ENCODE data around the gene ZFYVE28.

DNA sequence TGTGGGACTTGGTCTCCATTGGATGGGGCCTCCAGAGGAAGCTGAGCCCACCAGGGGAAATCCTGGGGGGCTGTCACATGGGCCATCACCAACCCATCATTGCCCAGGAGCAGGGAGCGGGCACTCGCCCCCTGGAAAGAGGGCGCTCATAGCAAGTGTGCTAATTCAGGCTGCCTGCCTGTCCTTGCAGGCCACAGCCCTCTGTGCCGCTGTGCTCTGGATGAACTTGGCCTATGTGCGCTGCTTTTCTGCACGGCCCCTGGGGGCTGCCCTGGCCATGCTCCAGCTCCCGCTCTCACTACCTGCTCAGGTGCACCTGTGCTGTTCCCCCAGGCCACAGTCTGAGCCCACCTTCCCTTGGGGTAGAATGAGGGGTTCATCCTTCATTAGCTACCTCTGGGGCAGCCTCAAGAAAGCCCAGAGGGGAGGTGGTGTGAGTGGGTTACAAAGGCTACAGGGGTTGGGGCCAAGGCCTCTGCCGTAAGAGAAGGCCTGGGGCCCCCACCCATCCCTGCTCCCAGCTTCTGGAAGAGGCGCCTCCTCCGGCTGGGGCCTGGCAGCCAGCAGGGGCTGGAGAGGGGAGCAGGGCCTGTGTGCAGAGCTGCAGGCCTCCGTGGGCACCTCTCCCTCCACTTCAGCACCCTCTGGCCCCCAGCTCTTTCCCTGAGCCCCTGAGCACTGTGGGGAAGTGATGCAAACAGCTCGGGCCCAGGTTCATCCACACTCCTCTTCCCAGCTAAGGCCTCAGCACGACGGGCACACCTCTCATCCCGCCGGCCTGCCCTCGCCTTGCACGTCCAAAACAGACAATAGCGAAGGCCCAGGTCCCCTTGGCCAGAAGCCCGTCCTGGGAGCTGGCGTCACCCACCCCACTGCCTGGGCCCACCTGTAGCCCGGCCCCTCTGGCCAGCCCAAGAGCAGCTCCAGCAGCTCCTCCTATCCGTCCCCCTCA, 9.2 kb upstream of the ZFYVE28 start:
- TF ChIP-seq, protein P1, sequence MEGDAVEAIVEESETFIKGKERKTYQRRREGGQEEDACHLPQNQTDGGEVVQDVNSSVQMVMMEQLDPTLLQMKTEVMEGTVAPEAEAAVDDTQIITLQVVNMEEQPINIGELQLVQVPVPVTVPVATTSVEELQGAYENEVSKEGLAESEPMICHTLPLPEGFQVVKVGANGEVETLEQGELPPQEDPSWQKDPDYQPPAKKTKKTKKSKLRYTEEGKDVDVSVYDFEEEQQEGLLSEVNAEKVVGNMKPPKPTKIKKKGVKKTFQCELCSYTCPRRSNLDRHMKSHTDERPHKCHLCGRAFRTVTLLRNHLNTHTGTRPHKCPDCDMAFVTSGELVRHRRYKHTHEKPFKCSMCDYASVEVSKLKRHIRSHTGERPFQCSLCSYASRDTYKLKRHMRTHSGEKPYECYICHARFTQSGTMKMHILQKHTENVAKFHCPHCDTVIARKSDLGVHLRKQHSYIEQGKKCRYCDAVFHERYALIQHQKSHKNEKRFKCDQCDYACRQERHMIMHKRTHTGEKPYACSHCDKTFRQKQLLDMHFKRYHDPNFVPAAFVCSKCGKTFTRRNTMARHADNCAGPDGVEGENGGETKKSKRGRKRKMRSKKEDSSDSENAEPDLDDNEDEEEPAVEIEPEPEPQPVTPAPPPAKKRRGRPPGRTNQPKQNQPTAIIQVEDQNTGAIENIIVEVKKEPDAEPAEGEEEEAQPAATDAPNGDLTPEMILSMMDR (IDR thresholded peaks at IDR 0.05), result no peak
- no peak for TF ChIP-seq POLR2A (IDR thresholded peaks at IDR 0.05)

All from stomach (tissue), 4 donors.